HG03575 (cell line): ENCODE results near the gene FOXD4L4.
"Not testable (repeated sequence)": the region's sequence is repeated elsewhere in the genome, so short reads cannot be mapped to it uniquely, and the experiment has no call there.

Source experiments
- ATAC-seq: cut with Tn5 transposase; IDR thresholded peaks from one replicate; pipeline ENCODE4 v1.9.1; 2021; ENCODE audit not compliant: unreplicated experiment, insufficient number of reproducible peaks, low FRiP score; ENCODE audit errors: extremely low read depth

FOXD4L4 gene

GRCh38 chr9:65737096-65737564 lies at the start of gene FOXD4L4:
FOXD4L4 (plus strand) TSS chr9:65737146; CDS start chr9:65737146, 0 bp downstream.
- not testable (repeated sequence) for ATAC-seq

- not testable (repeated sequence) for ATAC-seq
Observed at GRCh38 chr9:65703550-65703949, 33.4 kb upstream of the FOXD4L4 start.

- ATAC-seq: not testable (repeated sequence)
Observed at GRCh38 chr9:65714445-65714844, 22.5 kb upstream of the FOXD4L4 start.

GRCh38 chr9:65738133-65738532 lies 1.2 kb downstream of the FOXD4L4 start:
- ATAC-seq: not testable (repeated sequence)
